ENCODE data around the gene ILKAP. TPM values are rescaled to one million over a fixed set of nuclear protein-coding genes. Genes with fewer than 3 reads are reported as not detected.

ILKAP gene
- polyA plus RNA-seq, 1 donor from 2014 or later: 78.5 TPM

- Histone ChIP-seq H3K36me3 (ENCODE audit: insufficient read depth, low read length) (no peaks in the 10 kb centered on the region), H3K79me2 (replicated peaks; ENCODE audit: insufficient read depth, low read length) (no peaks in the 10 kb centered on the region), H3K4me3 (ENCODE audit: low read length) (no peak overlapping the region), H3K27me3 (ENCODE audit: insufficient read depth, low read depth, low read length) (peaks cover 25% of the 10 kb centered on the region), H3F3A (ENCODE audit: insufficient read depth, low read length, poor library complexity, severe bottlenecking) (no peaks in the 10 kb centered on the region), H3K27ac (ENCODE audit: low read length) (no peak overlapping the region), H3K9ac (ENCODE audit: low read length) (no peak overlapping the region), H4K20me1 (ENCODE audit: insufficient read depth) (no peaks in the 10 kb centered on the region), H3K9me2 (ENCODE audit: insufficient read depth, low read length) (no peaks in the 10 kb centered on the region), H3K9me3 (ENCODE audit: low read length) (no peaks in the 10 kb centered on the region), H3K4me2 (ENCODE audit: low read length) (no peak overlapping the region), H2AFZ (ENCODE audit: low read depth, low read length) (no peak overlapping the region)
- no peak for TF ChIP-seq POLR2AphosphoS5 (IDR thresholded peaks at IDR 0.05)
- no peak for TF ChIP-seq CTCF (IDR thresholded peaks at IDR 0.05; ENCODE audit: poor library complexity, severe bottlenecking)
- no peak for TF ChIP-seq EP300 (conservative IDR thresholded peaks at IDR 0.05; ENCODE audit: poor library complexity, severe bottlenecking)
- TF ChIP-seq REST (IDR thresholded peaks at IDR 0.05; ENCODE audit: borderline replicate concordance): no peak
- TF ChIP-seq RAD21 (conservative IDR thresholded peaks at IDR 0.05): no peak
- no peak for TF ChIP-seq TAF1 (IDR thresholded peaks at IDR 0.05; ENCODE audit: low read depth)
- TF ChIP-seq MXI1 (conservative IDR thresholded peaks at IDR 0.05; ENCODE audit: poor library complexity, severe bottlenecking): no peak
- no peak for TF ChIP-seq EZH2 (IDR thresholded peaks at IDR 0.05; ENCODE audit: borderline replicate concordance, insufficient read depth, low read length, poor library complexity, severe bottlenecking)
- no peak for TF ChIP-seq SMC3 (conservative IDR thresholded peaks at IDR 0.05; ENCODE audit: poor library complexity)
Measured at GRCh38 chr2:238166391-238167343, 36.8 kb downstream of the ILKAP start.

- Histone ChIP-seq H2AFZ (ENCODE audit: low read depth, low read length) (no peak overlapping the region), H3K4me3 (ENCODE audit: low read length) (no peak overlapping the region)
Measured at GRCh38 chr2:238165288-238165921, 38.1 kb downstream of the ILKAP start.

More at GRCh38 chr2:238165288-238165921, 38.1 kb downstream of the ILKAP start:
- Histone ChIP-seq H3K27me3 (ENCODE audit: insufficient read depth, low read depth, low read length) (peaks cover 31% of the 10 kb centered on the region), H3K27ac (ENCODE audit: low read length) (no peak overlapping the region), H3K79me2 (replicated peaks; ENCODE audit: insufficient read depth, low read length) (no peaks in the 10 kb centered on the region), H3K9me3 (ENCODE audit: low read length) (no peaks in the 10 kb centered on the region), H3K9me2 (ENCODE audit: insufficient read depth, low read length) (no peaks in the 10 kb centered on the region), H3K36me3 (ENCODE audit: insufficient read depth, low read length) (no peaks in the 10 kb centered on the region), H3K9ac (ENCODE audit: low read length) (no peak overlapping the region), H3F3A (ENCODE audit: insufficient read depth, low read length, poor library complexity, severe bottlenecking) (no peaks in the 10 kb centered on the region), H4K20me1 (ENCODE audit: insufficient read depth) (no peaks in the 10 kb centered on the region), H3K4me2 (ENCODE audit: low read length) (no peak overlapping the region)
- TF ChIP-seq TAF1 (IDR thresholded peaks at IDR 0.05; ENCODE audit: low read depth): no peak
- TF ChIP-seq EZH2 (IDR thresholded peaks at IDR 0.05; ENCODE audit: borderline replicate concordance, insufficient read depth, low read length, poor library complexity, severe bottlenecking): no peak
- TF ChIP-seq EP300 (conservative IDR thresholded peaks at IDR 0.05; ENCODE audit: poor library complexity, severe bottlenecking): no peak
- no peak for TF ChIP-seq POLR2AphosphoS5 (IDR thresholded peaks at IDR 0.05)
- no peak for TF ChIP-seq SMC3 (conservative IDR thresholded peaks at IDR 0.05; ENCODE audit: poor library complexity)
